Measurements from ENCODE around the gene OR5W2.
"Not testable (repeated sequence)": the region's sequence is repeated elsewhere in the genome, so short reads cannot be mapped to it uniquely, and the experiment has no call there.

Gene OR5W2

DNA sequence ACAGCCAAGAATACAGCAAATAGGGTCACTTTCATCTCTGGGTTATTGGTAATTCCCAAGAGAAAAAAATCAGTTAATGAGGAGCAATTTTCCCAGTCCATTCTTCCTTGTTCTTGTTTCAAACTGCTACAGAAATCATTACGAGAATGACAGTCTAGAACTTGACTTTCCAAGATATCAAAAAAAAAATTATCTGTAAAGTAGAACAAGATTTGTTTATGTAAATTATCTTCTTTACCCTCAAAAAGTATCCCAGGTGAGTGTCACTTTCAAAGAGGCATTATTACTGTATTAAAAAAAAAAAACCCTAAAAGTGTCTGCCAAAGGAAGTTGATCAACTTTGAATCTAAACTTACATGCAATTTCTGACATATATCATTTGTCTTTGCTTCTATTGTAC, at the start of gene OR5W2:
Gene OR5W2, minus strand, starts transcription at position 101 of the 400 bp plus-strand sequence. Its CDS starts 0 bp downstream, at position 101.
- DNase-seq: no peak

DNA sequence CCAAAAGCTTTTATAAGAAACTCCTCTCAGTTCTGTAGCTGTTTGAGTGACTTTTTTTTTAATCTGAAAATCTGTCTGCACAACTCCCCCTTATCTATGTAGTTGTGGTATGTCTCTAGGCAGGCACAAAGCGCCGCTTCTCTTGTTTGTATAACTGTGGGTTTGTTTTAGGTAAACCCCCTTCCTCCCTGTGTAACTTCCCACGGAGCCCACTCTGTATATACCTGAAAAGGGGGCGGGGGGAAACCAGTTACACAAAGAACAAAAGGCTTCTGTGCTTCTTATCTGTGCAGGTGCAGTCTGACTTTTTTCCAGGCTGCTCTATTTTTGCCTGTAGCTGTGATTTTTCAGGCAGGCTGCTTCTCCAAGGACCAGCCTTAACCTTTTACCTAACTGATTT, 42.1 kb upstream of the OR5W2 start:
- DNase-seq: no peak

DNA sequence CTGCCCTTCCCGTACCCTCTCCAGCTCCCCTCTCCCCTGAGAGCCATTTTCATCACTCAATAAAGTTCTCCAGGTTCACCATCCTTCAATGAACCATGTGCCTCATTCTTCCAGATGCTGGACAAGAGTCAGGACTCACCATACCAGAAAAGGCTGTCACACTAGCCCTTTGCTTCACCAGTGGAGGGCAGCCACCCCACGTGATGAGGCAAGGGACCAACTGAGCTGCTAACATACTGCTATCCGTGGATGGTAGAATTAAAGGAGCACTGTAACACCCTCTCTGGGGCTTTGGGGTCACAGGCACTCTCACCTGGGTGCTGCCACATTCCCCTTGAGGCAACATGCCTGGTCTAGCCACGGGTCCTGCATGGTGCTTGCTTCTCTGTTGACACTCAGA, 34.9 kb upstream of the OR5W2 start:
- DNase-seq: no peak

DNA sequence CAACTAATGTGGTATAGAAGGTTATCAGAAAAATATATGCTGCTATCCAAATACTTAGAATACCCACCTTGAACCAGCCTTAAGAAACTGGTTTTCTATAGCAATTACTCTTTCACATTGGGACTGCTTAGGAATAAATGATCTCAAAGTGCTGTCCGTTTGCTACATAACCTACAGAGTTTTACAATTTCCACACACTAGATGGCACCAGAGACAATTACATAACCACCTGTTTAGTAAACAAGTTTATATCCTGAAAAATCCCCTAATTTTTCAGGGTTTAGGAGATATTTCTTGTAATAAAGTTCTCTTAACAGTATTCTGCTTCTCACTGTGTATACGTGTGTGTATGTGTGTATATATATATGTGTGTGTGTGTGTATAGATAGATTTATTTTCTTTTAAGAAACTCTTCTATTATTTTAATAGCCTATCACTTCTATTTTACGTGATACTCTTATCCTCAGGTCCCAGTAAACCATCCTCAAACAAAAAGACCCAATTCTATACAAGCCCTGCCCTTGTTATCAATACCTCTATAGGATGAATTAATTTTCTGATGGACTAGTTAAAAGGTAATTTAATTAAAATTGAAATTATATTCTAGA, 28.5 kb upstream of the OR5W2 start:
- DNase-seq: peak; percentile 9 to 35

DNA sequence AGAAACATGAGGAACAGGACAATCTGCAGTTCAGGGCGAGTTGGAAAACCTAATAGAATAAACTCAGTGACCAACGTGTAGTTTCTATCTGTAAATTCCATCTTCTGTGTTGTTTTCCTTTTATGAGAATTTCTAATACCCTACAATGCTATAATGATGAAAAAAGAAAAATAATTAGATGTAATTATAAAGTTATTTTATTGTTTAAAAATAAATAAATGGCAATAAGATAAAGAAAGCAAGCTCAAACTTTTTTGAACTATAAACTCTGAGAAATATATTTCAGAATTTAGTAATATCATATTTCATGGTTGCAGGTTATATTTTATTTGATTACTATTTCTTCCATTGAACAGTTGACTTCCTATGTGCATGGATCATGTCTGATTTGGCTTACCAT, 21.9 kb upstream of the OR5W2 start, which contains the start of gene OR5I1:
Gene OR5I1, minus strand, starts transcription at position 101 of the 400 bp plus-strand sequence. Its CDS starts 0 bp downstream, at position 101.
- DNase-seq: no peak

DNA sequence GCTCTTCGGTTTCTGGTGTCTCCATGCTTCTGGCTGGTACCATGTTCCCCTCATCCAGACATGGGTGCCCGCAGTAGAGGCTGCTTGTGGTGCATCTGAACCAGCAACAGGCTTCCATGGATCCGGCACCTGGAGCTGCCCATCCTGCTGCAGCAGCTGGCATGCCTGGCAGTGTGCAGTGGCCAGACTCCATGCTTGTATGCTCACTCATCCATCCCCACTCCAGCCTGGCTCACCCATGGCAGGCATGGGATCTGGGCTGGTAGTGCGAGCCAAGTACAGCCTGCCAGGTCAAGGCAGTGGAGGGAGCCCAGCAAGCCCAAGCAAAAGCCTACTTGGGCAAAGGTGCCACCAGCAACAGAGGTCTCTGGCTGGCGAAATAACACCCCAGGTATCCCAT, 6.2 kb upstream of the OR5W2 start:
- DNase-seq: no peak

DNA sequence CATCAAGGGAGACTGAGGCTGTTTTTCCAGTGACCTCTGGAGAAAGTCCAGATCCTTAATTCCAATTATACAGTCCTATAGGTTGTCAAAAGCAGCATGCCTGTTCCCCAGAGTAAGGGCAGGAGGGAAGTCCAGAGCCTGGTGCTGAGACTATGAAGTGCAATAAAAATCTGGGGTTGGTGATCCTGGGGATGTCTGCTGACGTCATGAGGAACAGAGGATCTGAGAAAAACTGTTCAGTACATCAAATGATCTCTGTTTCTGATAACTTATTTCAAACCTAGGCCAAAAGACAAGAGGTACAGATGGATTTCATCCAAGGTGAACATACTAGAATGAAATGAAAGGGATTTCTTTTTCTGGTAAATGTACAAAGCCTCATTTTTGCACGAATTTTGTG, 12.1 kb downstream of the OR5W2 start:
- no peak for DNase-seq

DNA sequence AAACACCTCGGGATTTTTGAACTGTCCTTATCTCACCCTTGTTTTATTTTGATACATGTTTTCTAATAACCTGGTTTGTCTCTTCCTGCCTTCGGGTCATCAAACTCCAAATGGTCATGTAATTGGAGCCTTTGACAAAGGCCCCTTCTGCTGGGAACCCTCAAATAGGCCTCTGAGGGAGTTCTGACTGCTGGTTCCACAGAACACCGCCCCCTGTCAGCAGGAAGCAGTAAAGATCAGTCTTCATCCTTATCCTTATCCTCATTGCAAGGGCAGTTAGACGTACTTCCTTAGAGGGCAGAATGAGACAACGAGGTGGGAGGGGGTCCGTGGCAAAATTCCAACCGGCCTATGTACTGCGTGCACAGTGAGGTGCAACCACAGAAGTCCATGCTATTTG, 19.2 kb downstream of the OR5W2 start:
- no peak for DNase-seq

DNA sequence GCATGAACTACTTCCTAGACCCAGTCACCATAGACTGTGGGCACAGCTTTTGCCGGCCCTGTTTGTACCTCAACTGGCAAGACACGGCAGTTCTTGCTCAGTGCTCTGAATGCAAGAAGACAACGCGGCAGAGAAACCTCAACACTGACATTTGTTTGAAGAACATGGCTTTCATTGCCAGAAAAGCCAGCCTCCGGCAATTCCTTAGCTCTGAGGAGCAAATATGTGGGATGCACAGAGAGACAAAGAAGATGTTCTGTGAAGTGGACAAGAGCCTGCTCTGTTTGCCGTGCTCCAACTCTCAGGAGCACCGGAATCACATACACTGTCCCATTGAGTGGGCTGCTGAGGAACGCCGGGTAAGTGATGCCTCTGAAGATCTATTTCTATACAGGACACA, 28.9 kb downstream of the OR5W2 start:
- not testable (repeated sequence) for DNase-seq

DNA sequence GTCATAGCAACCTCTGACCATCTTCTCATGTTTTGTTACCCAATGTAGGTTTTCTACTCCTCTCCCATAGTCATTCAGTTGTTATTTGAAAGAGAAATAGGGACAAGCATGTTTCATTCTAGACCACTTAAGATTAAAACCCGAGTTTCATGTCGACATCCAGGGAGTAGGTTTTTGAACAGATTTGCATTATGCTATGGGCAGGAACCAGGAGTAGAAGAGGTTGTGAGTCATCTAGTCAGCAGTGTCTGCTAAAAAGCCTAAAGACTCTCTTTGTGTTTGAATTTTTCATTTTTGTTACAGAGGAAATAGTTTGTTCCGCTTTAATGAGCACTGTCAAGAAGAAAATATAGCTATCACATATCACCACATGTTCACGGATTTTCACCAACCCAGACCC, 29.4 kb downstream of the OR5W2 start:
- not testable (repeated sequence) for DNase-seq

DNA sequence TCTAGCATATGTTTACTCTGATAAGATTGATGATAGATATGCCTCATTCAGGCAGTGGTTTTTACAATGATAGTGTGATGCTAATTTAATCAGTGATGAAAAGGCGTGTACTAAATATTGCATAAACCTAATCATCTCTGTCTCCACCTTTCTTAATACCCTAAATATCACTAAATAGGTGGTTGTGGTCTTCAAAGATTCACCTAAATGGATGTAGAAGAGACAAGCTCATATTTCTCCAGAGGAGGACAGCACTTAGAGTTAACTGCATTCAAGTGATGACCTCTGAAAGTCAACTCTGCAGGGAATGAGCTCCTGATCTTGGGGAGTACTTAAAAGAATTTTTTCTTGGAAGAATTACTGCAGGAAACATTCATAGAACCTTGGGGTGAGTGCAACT, 31.4 kb downstream of the OR5W2 start, which contains the start of gene TRIM51:
Gene TRIM51, plus strand, starts transcription at position 301 of the 400 bp plus-strand sequence. CDS start 2,132 bp downstream, outside the sequence.
- DNase-seq: not testable (repeated sequence)

DNA sequence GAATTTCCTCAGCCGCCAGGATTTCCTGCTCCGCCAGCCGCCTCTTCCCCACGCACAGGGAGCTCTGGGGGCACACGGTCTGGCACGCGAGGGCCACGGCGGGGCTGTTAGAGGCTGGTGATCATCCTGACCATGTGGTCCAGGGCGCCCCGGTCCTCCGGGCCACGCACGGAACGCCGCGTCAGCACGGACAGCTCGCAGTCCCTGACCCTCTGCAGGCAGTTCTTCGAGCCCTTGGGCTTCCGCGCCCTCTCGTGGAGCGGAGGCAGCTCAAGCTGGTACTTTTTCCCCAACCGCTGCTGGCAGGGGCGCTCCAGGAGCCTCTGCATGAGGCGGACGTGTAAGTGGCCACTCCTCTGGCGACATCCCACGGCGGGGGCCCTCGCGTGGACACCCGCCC, 41.2 kb downstream of the OR5W2 start:
- not testable (repeated sequence) for DNase-seq

DNA sequence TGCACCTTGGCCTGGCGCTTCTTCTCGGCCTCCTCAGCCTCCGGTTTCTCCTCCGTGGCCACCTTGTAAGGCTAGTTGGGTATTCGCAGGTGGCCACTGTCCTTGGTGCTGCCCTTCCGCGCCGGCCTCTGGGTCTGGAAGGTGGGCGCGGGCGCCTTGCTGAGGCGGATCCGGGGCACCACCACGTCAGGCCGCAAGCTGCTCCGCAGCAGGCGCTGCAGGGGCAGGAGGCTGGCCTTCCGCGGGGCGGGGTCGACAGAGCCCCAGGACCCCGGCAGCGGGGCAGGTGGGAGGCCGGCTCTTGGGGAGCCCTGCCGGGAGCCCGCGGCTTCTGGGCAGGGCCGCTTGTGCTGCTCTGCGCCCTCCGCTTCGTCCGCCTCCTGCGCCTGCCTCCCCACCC, 41.7 kb downstream of the OR5W2 start:
- not testable (repeated sequence) for DNase-seq

DNA sequence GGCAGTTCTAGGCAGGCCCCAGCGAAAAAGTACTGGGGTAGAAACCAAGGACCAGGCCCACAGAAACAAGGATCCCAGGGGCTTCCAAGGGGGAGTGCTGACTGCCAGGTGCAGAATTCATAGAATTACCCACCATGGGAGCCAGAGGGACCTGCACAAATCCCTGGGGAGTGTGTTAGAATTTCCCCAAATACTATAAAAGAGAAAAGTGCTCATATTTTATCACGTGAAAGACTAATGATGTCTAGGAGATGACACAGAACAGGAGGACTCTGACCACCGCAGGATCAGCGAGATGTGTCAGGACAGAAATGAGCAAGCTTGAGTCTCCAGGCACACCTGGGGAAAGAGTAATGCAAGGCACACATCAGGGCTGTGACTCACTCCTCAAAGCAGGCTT, 47.0 kb downstream of the OR5W2 start:
- DNase-seq: not testable (repeated sequence)

All from SHP77 (cell line).